Ramos (cell line): ENCODE results near the gene ZDHHC24.
"Not testable (repeated sequence)": the region's sequence is repeated elsewhere in the genome, so short reads cannot be mapped to it uniquely, and the experiment has no call there.

Experiments
- in situ Hi-C: fragments of 300-500 bp; cut with MboI; formaldehyde crosslinking; loops from one replicate; pipeline ENCODE4 v1.14.3; 2022; ENCODE audit warnings: low sequenced_read_pairs; ENCODE audit not compliant: unreplicated experiment

Gene ZDHHC24

GRCh38 chr11:66545701-66546367 lies at the start of gene ZDHHC24:
Gene ZDHHC24, minus strand, starts transcription at chr11:66546048. Its CDS starts 45 bp downstream, at chr11:66546003.
- in situ Hi-C loops: no loop called here

GRCh38 chr11:66595245-66595904 lies 49.5 kb upstream of the ZDHHC24 start:
- in situ Hi-C loops: no loop called here

- in situ Hi-C loops: no loop called here
Observed at GRCh38 chr11:66593650-66594049, 47.8 kb upstream of the ZDHHC24 start.

- in situ Hi-C loops: no loop called here
Observed at GRCh38 chr11:66593303-66593635, 47.4 kb upstream of the ZDHHC24 start.

- in situ Hi-C loops: no loop called here
Observed at GRCh38 chr11:66592457-66593302, 46.8 kb upstream of the ZDHHC24 start, which contains the start of the genes CCDC87 and CCS. Gene CCDC87, minus strand, starts transcription at chr11:66593063. Its CDS starts 48 bp downstream, at chr11:66593015. Gene CCS, plus strand, starts transcription at chr11:66593185. Its CDS starts 77 bp downstream, at chr11:66593262.

GRCh38 chr11:66591175-66591574 lies 45.3 kb upstream of the ZDHHC24 start:
- in situ Hi-C loops: no loop called here

GRCh38 chr11:66589996-66590675 lies 44.3 kb upstream of the ZDHHC24 start:
- in situ Hi-C loops: no loop called here

- in situ Hi-C loops: not testable (repeated sequence)
Observed at GRCh38 chr11:66589315-66589714, 43.5 kb upstream of the ZDHHC24 start.

GRCh38 chr11:66586136-66586535 lies 40.3 kb upstream of the ZDHHC24 start:
- in situ Hi-C loops: no loop called here

GRCh38 chr11:66585447-66585846 lies 39.6 kb upstream of the ZDHHC24 start:
- in situ Hi-C loops: not testable (repeated sequence)

- in situ Hi-C loops: not testable (repeated sequence)
Observed at GRCh38 chr11:66582565-66583147, 36.8 kb upstream of the ZDHHC24 start.

- in situ Hi-C loops: no loop called here
Observed at GRCh38 chr11:66581261-66581660, 35.4 kb upstream of the ZDHHC24 start.

- in situ Hi-C loops: no loop called here
Observed at GRCh38 chr11:66580803-66581202, 35.0 kb upstream of the ZDHHC24 start.

- in situ Hi-C loops: loop anchor here (5.0 kb wide), 1 partner anchor 103 kb away; no protein-coding TSS in a partner anchor
Observed at GRCh38 chr11:66579017-66579606, 33.3 kb upstream of the ZDHHC24 start.

- in situ Hi-C loops: no loop called here
Observed at GRCh38 chr11:66570850-66571180, 25.0 kb upstream of the ZDHHC24 start.

- in situ Hi-C loops: no loop called here
Observed at GRCh38 chr11:66570079-66570849, 24.4 kb upstream of the ZDHHC24 start.

GRCh38 chr11:66569076-66569475 lies 23.2 kb upstream of the ZDHHC24 start:
- in situ Hi-C loops: no loop called here

GRCh38 chr11:66568124-66568916 lies 22.5 kb upstream of the ZDHHC24 start, which contains the start of gene CTSF:
Gene CTSF, minus strand, starts transcription at chr11:66568606. Its CDS starts 120 bp downstream, at chr11:66568486.
- in situ Hi-C loops: no loop called here
